GM12878 (cell line): ENCODE measurements around the gene SC5D. TPM values are rescaled to one million over a fixed set of nuclear protein-coding genes. Genes with fewer than 3 reads are reported as not detected.

Experiments used
- EZH2 ChIP-seq: IDR thresholded peaks from 2 replicates; pipeline ENCODE4 v1.6.1; 2012; ENCODE audit warnings: low read depth, mild to moderate bottlenecking, control low read depth, inconsistent platforms, low read length, borderline replicate concordance; ENCODE audit not compliant: control insufficient read depth
- IKZF1 ChIP-seq: fragments of 450-650 bp; conservative IDR thresholded peaks from 2 replicates; pipeline ENCODE4 v1.6.1; 2017; ENCODE audit warnings: antibody characterized with exemption, mild to moderate bottlenecking
- NBN ChIP-seq: fragments of 450-650 bp; IDR thresholded peaks from 2 replicates; pipeline ENCODE4 v1.6.1; 2016
- NFIC ChIP-seq: IDR thresholded peaks from 2 replicates; pipeline ENCODE4 v1.6.1; 2012; ENCODE audit warnings: low read depth, mild to moderate bottlenecking, inconsistent platforms, low read length, moderate library complexity
- NR2F1 ChIP-seq: fragments of 450-650 bp; conservative IDR thresholded peaks from 2 replicates; pipeline ENCODE4 v1.6.1; 2017; ENCODE audit warnings: mild to moderate bottlenecking
- RAD21 ChIP-seq: IDR thresholded peaks from 2 replicates; pipeline ENCODE4 v1.6.1; 2011; ENCODE audit warnings: mild to moderate bottlenecking, low read depth, low read length, moderate library complexity; ENCODE audit not compliant: insufficient read depth
- RELA ChIP-seq: fragments of 450-650 bp; IDR thresholded peaks from 2 replicates; pipeline ENCODE4 v1.8.0; 2014; ENCODE audit warnings: borderline replicate concordance; ENCODE audit not compliant: partially characterized antibody
- SIN3A ChIP-seq: IDR thresholded peaks from 2 replicates; pipeline ENCODE4 v1.6.1; 2012; ENCODE audit warnings: low read depth, low read length, improper control_type of control experiment
- polyA plus RNA-seq, 11 experiments: library from polyadenylated mRNA; depleted of rRNA in 4 of 11; unstranded in 6 of 11; stranded (reverse) in 5 of 11; fragments of >200 nt; fragmentation: Nextera tagmentation in 4 of 11; fragmentation: Illumina TruSeq in 1 of 11; extraction: Ambion mirVana in 4 of 11; extraction: Trizol in 1 of 11; gene quantifications; 1 replicate in 1 of 11; 2 replicates in 10 of 11; pipeline versions ENCODE4 v1.2.1 to v1.2.3, GENCODE V29; 2011 to 2016; ENCODE audit warnings: inconsistent platforms in 2 of 11, missing spikeins in 2 of 11, low read depth in 1 of 11
- total RNA-seq, 4 experiments: library from RNA; depleted of rRNA in 3 of 4; stranded (reverse); fragments of >200 nt in 3 of 4; fragmentation: Illumina TruSeq in 1 of 4; extraction: Trizol in 1 of 4; gene quantifications; 2 replicates each; pipeline versions ENCODE4 v1.2.1 to v1.2.3, GENCODE V29; 2013 to 2021
- TF ChIP-seq, protein P1 (sequence below): fragments of 450-650 bp; formaldehyde crosslinking; IDR thresholded peaks from 2 replicates; pipeline ENCODE4 v1.4.0; 2020; ENCODE audit warnings: mild to moderate bottlenecking, moderate library complexity
- TF ChIP-seq, protein P2 (sequence below): fragments of 450-650 bp; IDR thresholded peaks from 2 replicates; pipeline ENCODE4 v1.6.1; 2016; ENCODE audit warnings: mild to moderate bottlenecking, moderate library complexity, borderline replicate concordance
- TF ChIP-seq, protein P3 (sequence below): fragments of 450-650 bp; IDR thresholded peaks from 2 replicates; pipeline ENCODE4 v1.6.1; 2017; ENCODE audit warnings: mild to moderate bottlenecking, moderate library complexity
- TF ChIP-seq, protein P4 (sequence below): fragments of 450-650 bp; IDR thresholded peaks from 2 replicates; pipeline ENCODE4 v1.6.1; 2017; ENCODE audit warnings: mild to moderate bottlenecking, moderate library complexity

SC5D gene
- total and polyA plus RNA-seq, 10 of the 15 experiments (the other 5 are each of a cell fraction or from before 2014, with no cell fraction given) = 23.7 to 134 (median 30.8) TPM

DNA sequence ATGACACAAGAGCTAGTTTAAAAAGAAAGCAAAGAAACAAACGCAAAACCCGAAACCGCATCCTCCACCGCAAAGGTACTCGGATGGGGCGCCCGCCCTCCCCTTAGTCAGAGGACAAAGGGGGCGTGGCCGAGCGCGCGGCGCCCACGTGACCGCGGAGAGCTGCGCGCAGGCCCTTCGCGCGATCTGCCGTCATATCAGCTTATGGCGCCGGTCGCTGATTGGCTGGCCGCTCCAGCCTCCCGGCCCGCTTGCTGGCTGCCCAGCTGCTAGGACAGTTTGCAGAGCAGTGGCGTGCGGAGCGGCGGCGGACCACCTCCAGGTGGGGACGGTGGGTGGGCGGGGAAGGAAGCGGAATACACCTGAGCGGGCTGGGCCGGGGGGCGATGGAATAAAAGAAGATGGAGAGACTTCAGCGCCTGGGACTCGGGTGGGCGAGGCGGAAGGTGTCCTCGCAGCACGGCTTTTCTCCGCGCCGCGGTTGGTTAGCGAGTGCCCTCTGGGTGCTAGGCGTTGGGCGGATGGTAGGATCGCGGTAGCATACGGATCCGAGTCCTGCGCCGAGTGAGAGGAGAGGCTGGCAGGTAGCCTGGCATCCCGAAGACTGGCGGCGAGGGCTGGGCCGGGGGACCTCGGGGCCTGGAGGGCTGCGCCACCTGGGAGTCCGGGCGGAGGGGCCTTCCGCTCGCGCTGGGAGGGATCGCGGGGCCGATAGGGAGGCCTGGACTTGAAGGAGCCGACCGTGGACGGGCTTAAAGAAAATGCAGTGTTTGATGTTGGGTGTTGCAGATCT lies at the start of gene SC5D (continued):
- TF ChIP-seq, protein P1, sequence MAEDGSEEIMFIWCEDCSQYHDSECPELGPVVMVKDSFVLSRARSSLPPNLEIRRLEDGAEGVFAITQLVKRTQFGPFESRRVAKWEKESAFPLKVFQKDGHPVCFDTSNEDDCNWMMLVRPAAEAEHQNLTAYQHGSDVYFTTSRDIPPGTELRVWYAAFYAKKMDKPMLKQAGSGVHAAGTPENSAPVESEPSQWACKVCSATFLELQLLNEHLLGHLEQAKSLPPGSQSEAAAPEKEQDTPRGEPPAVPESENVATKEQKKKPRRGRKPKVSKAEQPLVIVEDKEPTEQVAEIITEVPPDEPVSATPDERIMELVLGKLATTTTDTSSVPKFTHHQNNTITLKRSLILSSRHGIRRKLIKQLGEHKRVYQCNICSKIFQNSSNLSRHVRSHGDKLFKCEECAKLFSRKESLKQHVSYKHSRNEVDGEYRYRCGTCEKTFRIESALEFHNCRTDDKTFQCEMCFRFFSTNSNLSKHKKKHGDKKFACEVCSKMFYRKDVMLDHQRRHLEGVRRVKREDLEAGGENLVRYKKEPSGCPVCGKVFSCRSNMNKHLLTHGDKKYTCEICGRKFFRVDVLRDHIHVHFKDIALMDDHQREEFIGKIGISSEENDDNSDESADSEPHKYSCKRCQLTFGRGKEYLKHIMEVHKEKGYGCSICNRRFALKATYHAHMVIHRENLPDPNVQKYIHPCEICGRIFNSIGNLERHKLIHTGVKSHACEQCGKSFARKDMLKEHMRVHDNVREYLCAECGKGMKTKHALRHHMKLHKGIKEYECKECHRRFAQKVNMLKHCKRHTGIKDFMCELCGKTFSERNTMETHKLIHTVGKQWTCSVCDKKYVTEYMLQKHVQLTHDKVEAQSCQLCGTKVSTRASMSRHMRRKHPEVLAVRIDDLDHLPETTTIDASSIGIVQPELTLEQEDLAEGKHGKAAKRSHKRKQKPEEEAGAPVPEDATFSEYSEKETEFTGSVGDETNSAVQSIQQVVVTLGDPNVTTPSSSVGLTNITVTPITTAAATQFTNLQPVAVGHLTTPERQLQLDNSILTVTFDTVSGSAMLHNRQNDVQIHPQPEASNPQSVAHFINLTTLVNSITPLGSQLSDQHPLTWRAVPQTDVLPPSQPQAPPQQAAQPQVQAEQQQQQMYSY (CRISPR knock-in tag) = no peak
- TF ChIP-seq IKZF1 (peak; percentile 66), NFIC (no peak), EZH2 (no peak), NBN (peak; percentile 57; the same call in 1 of the 2 replicates), RAD21 (no peak), NR2F1 (no peak), RELA (peak; percentile 81), SIN3A (0 out of 2 replicates have a peak, but pooled peaks have one; percentile 50)
- TF ChIP-seq, protein P2, sequence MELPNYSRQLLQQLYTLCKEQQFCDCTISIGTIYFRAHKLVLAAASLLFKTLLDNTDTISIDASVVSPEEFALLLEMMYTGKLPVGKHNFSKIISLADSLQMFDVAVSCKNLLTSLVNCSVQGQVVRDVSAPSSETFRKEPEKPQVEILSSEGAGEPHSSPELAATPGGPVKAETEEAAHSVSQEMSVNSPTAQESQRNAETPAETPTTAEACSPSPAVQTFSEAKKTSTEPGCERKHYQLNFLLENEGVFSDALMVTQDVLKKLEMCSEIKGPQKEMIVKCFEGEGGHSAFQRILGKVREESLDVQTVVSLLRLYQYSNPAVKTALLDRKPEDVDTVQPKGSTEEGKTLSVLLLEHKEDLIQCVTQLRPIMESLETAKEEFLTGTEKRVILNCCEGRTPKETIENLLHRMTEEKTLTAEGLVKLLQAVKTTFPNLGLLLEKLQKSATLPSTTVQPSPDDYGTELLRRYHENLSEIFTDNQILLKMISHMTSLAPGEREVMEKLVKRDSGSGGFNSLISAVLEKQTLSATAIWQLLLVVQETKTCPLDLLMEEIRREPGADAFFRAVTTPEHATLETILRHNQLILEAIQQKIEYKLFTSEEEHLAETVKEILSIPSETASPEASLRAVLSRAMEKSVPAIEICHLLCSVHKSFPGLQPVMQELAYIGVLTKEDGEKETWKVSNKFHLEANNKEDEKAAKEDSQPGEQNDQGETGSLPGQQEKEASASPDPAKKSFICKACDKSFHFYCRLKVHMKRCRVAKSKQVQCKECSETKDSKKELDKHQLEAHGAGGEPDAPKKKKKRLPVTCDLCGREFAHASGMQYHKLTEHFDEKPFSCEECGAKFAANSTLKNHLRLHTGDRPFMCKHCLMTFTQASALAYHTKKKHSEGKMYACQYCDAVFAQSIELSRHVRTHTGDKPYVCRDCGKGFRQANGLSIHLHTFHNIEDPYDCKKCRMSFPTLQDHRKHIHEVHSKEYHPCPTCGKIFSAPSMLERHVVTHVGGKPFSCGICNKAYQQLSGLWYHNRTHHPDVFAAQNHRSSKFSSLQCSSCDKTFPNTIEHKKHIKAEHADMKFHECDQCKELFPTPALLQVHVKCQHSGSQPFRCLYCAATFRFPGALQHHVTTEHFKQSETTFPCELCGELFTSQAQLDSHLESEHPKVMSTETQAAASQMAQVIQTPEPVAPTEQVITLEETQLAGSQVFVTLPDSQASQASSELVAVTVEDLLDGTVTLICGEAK = no peak; the same call in 1 of the 2 replicates
- TF ChIP-seq, protein P3, sequence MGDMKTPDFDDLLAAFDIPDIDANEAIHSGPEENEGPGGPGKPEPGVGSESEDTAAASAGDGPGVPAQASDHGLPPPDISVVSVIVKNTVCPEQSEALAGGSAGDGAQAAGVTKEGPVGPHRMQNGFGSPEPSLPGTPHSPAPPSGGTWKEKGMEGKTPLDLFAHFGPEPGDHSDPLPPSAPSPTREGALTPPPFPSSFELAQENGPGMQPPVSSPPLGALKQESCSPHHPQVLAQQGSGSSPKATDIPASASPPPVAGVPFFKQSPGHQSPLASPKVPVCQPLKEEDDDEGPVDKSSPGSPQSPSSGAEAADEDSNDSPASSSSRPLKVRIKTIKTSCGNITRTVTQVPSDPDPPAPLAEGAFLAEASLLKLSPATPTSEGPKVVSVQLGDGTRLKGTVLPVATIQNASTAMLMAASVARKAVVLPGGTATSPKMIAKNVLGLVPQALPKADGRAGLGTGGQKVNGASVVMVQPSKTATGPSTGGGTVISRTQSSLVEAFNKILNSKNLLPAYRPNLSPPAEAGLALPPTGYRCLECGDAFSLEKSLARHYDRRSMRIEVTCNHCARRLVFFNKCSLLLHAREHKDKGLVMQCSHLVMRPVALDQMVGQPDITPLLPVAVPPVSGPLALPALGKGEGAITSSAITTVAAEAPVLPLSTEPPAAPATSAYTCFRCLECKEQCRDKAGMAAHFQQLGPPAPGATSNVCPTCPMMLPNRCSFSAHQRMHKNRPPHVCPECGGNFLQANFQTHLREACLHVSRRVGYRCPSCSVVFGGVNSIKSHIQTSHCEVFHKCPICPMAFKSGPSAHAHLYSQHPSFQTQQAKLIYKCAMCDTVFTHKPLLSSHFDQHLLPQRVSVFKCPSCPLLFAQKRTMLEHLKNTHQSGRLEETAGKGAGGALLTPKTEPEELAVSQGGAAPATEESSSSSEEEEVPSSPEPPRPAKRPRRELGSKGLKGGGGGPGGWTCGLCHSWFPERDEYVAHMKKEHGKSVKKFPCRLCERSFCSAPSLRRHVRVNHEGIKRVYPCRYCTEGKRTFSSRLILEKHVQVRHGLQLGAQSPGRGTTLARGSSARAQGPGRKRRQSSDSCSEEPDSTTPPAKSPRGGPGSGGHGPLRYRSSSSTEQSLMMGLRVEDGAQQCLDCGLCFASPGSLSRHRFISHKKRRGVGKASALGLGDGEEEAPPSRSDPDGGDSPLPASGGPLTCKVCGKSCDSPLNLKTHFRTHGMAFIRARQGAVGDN = peak; percentile 27; the same call in 1 of the 2 replicates
- TF ChIP-seq, protein P4, sequence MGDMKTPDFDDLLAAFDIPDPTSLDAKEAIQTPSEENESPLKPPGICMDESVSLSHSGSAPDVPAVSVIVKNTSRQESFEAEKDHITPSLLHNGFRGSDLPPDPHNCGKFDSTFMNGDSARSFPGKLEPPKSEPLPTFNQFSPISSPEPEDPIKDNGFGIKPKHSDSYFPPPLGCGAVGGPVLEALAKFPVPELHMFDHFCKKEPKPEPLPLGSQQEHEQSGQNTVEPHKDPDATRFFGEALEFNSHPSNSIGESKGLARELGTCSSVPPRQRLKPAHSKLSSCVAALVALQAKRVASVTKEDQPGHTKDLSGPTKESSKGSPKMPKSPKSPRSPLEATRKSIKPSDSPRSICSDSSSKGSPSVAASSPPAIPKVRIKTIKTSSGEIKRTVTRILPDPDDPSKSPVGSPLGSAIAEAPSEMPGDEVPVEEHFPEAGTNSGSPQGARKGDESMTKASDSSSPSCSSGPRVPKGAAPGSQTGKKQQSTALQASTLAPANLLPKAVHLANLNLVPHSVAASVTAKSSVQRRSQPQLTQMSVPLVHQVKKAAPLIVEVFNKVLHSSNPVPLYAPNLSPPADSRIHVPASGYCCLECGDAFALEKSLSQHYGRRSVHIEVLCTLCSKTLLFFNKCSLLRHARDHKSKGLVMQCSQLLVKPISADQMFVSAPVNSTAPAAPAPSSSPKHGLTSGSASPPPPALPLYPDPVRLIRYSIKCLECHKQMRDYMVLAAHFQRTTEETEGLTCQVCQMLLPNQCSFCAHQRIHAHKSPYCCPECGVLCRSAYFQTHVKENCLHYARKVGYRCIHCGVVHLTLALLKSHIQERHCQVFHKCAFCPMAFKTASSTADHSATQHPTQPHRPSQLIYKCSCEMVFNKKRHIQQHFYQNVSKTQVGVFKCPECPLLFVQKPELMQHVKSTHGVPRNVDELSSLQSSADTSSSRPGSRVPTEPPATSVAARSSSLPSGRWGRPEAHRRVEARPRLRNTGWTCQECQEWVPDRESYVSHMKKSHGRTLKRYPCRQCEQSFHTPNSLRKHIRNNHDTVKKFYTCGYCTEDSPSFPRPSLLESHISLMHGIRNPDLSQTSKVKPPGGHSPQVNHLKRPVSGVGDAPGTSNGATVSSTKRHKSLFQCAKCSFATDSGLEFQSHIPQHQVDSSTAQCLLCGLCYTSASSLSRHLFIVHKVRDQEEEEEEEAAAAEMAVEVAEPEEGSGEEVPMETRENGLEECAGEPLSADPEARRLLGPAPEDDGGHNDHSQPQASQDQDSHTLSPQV = no peak
